8988T (cell line): ENCODE results near the gene OLIG1.
A peak's percentile ranks its signal among the peaks of the same experiment; 100 is the strongest.

ENCODE experiments used
- DNase-seq: peaks from one replicate; pipeline ENCODE4 v3.0.0; 2011

The OLIG1 gene

GRCh38 chr21:33031152-33031911, 38.6 kb upstream of the OLIG1 start:
- DNase-seq: no peak

DNA sequence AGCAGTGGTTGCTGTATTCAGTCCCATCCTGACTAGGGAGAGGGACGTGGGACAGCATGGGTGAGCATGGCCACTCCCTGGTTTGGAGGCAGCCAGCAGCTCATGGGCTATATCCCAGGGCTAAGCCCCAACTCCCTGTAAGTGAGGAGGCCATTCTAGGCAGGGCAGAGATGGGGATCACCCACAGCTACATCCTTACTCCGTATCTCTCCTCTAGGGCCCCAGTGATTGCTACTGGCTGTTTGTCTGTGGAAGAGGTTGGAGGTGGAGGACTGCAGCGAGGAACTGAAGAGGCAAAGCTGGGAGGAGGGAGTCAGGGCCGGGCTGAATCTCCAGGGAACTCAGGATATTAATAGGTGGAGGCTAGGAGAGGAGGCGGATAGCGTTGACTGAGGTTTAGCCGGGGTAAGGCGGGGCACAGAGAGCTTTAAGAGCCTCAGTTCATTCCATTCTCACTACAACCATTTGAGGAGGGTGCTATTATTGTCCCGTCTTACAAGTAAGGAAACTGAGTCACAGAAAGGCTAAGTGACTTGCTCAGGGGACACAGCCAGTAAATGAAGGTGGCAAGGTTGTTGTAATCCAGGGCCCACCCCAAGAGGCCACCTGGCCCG, 37.4 kb upstream of the OLIG1 start:
- no peak for DNase-seq

GRCh38 chr21:33033094-33033951, 36.6 kb upstream of the OLIG1 start:
- no peak for DNase-seq

DNA sequence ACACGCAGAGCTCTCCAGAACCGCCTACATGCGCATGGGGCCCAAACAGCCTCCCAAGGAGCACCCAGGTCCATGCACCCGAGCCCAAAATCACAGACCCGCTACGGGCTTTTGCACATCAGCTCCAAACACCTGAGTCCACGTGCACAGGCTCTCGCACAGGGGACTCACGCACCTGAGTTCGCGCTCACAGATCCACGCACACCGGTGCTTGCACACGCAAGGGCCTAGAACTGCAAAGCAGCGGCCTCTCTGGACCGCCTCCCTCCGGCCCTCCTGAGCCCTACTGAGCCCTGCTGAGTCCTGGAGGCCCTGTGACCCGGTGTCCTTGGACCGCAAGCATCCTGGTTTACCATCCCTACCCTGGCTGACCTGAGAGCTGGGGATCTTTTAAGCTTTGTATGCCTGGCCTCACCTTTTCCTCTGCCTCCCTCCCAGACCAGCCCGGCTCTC, 36.0 kb upstream of the OLIG1 start:
- DNase-seq: no peak

DNA sequence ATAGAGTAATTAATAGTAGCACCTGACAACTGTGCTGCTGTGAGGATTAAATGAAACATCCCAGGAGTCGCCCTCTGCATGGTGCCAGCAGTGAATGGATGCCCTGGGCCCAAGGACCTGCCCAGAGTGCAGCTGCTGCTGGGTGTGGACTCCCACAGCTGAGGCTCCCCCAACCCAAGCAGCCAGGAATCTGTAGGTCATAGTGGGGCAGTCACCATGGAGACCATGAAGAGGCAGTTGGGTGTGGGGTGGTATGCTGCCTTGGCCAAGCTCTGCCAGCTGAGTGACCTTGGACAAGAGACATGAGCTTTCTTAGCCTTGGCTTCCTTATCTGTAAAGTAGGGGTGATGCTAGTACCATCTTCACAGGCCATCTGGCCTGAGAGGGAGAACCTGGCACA, 34.8 kb upstream of the OLIG1 start:
- DNase-seq: no peak

DNA sequence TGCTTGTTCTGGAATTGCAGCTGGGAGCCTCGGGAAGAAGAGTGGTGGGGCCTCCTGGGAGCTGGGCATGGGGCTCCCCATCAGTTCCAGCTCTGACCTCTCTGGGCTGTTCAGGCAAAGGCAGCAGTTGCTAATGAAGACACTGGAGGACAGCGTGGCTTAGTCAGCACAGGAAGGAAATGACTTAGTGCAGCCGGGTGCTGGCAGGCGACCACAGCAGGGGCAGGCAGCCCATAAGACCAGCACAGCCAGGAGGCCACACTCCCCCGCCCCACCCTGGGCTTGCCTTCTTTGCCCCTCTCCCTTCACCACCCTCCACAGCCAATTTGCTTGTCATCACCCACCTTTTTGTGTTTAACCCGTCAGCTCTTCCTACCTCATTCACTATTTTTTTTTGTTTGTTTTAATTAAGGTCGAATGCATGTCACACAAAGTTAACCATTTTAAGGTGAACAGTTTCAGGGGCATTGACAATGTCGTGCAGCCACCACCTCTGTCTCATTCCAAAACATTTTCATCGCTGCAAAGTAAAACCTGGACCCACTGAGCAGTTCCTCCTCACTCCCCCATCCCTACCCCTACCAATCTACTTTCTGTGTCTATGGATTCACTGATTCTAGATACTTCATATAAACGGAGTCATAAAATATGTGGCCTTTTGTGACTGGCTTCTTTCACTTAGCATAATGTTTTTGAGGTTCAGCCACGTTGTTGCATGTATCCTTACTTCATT, 33.3 kb upstream of the OLIG1 start:
- DNase-seq: peak; percentile 74

DNA sequence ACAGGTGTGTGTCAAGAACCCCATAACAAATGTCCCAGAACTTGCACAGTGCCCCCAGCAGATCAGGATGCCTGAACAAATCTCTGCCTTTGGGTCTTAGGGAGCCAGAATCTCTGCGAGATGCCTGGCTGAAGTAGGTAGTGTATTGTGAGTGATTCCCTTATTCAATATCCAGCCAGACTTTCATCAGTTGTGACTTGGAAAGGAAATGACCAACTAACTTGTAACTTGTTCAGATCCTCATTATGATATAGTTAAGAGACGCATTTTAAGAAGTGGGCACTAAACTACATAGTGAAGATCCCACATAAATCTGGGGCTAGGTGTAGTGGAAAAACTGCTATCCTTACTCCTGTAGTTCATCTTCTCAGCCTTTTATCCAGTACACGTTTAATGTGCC, 32.4 kb upstream of the OLIG1 start:
- no peak for DNase-seq

- DNase-seq: no peak
These were observed 30.4 kb upstream of the OLIG1 start for GRCh38 chr21:33039536-33039935.

- DNase-seq: no peak
These were observed 29.7 kb upstream of the OLIG1 start for GRCh38 chr21:33040215-33040614.

- no peak for DNase-seq
These were observed 28.0 kb upstream of the OLIG1 start for GRCh38 chr21:33041981-33042380.

DNA sequence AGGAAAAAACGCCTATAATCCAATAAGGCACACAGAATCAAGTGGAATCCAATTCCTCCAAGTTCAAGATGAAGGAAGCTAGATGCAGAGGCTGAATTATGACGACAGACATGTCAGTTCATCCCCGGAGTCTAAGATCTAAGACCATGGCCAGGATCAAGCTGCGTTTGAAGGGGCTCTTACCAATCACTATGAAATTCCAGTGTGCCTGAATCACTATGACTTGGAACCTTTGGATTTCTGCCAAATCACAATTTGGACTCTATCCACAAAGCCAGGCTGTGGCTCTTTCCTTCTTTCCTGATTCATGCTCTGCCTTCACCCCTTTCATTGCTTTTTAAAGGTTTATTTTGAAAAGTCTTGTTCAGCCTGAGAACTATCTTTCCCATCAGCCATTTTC, 27.1 kb upstream of the OLIG1 start:
- DNase-seq: no peak

DNA sequence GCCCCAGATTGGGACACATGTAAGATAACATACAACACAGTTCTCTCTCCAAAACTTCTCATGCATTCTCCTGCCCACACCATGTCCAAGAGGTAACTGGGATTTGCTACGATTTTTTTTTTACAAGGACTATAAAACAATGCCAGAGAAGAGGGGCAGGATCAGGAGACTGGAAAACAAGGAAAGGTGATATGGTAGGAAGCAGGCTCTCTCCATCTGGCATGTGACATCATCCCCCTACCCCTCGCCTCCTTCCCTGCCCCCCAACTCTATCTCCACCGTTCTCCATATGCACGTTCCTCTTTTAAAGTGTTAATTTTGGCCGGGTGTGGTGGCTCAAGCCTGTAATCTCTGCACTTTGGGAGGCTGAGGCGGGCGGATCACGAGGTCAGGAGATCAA, 23.5 kb upstream of the OLIG1 start:
- DNase-seq: no peak

DNA sequence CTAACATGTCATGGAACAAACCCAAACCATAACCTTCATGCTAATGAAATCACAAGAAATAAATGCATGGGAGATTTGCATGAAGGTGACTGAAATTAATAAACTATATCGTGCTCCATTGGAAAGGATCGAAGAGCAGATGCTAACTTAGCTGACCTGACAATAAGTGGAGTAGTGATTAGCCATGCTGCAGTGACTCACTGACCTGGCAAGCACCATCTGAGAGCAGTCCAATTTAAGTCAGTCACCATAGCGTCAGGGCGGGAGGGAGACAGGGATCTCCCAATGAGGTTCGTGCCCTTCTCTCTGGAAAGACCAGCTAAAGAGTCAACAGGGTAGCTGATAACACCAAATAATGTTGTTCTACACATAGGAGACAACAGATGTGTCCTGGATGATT, 22.7 kb upstream of the OLIG1 start:
- DNase-seq: no peak

DNA sequence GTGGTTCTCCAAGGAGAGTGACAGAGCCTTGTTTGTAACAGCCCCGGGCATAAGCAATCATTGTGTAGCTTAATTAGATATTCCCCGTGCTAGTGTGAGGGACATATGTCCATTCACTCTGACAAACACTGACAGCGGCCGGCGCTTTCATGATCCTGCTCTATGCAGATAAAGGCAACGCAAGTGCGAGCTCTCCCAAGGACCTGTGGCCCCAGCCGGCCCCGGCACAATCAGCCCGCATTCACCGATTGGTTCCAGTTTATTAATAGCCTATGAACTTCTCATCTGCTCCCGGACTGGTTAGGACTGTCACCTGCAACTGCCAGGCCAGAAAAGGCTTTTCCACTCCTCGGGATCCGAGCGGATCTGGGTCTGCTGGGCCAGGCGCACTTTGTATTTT, 18.0 kb upstream of the OLIG1 start:
- no peak for DNase-seq

- no peak for DNase-seq
These were observed 16.0 kb upstream of the OLIG1 start for GRCh38 chr21:33053951-33054350.

- no peak for DNase-seq
These were observed 13.9 kb upstream of the OLIG1 start for GRCh38 chr21:33055991-33056390.

DNA sequence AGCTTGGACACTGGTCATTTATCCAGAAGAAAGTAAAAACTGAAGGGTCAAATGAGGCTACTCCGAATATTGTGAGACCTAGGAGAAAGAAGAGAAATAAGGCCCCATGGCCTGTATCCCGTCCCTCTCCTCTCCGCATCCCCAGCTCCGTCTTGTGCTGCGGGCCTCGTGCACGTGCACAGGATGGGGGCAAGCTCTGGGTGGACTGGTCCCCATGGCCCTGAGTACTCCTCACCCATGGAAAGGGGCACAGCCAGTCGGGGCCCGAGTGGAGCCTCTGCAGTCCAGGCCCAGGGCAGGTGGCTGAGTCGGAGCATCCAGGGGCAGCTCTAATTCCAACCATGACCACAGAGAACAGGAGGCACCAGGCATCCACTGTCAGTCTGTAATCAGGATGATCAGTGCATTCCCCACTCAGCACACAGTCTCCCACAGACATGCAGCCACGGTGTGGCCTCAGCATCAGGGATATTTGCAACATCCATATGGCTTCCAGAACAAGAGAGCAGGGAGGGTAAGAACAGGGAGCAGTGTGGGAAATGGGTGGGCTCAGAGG, 12.5 kb upstream of the OLIG1 start:
- no peak for DNase-seq

GRCh38 chr21:33058527-33058926, 11.4 kb upstream of the OLIG1 start:
- no peak for DNase-seq

GRCh38 chr21:33058957-33059356, 11.0 kb upstream of the OLIG1 start:
- DNase-seq: no peak

GRCh38 chr21:33059380-33059841, 10.5 kb upstream of the OLIG1 start:
- no peak for DNase-seq

GRCh38 chr21:33061233-33061632, 8.7 kb upstream of the OLIG1 start:
- DNase-seq: no peak

GRCh38 chr21:33063375-33063883, 6.5 kb upstream of the OLIG1 start:
- DNase-seq: no peak
